Measurements from ENCODE around the gene GNB3. TPM values are rescaled to one million over a fixed set of nuclear protein-coding genes. Genes with fewer than 3 reads are reported as not detected.
"Not testable (repeated sequence)": the region's sequence is repeated elsewhere in the genome, so short reads cannot be mapped to it uniquely, and the experiment has no call there.

Gene GNB3
- total RNA-seq, 1 donor from 2014 or later = 5.2 TPM

GRCh38 chr12:6883252-6883651 is 42.5 kb downstream of the GNB3 start:
- no peak for TF ChIP-seq POLR2A (IDR thresholded peaks at IDR 0.05)
- no peak for TF ChIP-seq CTCF (IDR thresholded peaks at IDR 0.05)
- TF ChIP-seq POLR2AphosphoS5 (IDR thresholded peaks at IDR 0.05; ENCODE audit: insufficient read depth in 1 of 2, low read depth in 1 of 2) = no peak
- no peak overlapping the region for H3K4me3 ChIP-seq
- H3K27me3 ChIP-seq = no peaks in the 10 kb centered on the region
- no peak for DNase-seq (ENCODE audit: extremely low spot score in 2 of 2)
- H3K27ac ChIP-seq = no peak overlapping the region
- peaks cover 0 to 16% of the 10 kb centered on the region in 2 donors for H3K36me3 ChIP-seq
- intact Hi-C loops (cut with DNase I) = no loop called here
- H3K4me1 ChIP-seq = no peaks in the 10 kb centered on the region
- no peaks in the 10 kb centered on the region for H3K9me3 ChIP-seq

- H3K4me1 ChIP-seq = no peaks in the 10 kb centered on the region
- DNase-seq (ENCODE audit: extremely low spot score in 2 of 2) = no peak
- intact Hi-C loops (cut with DNase I) = no loop called here
- H3K27me3 ChIP-seq = no peaks in the 10 kb centered on the region
- no peak overlapping the region for H3K27ac ChIP-seq
- H3K36me3 ChIP-seq = peaks cover 0 to 16% of the 10 kb centered on the region in 2 donors
- H3K9me3 ChIP-seq = no peaks in the 10 kb centered on the region
- no peak for TF ChIP-seq POLR2AphosphoS5 (IDR thresholded peaks at IDR 0.05; ENCODE audit: insufficient read depth in 1 of 2, low read depth in 1 of 2)
- no peak for TF ChIP-seq CTCF (IDR thresholded peaks at IDR 0.05)
- no peak for TF ChIP-seq POLR2A (IDR thresholded peaks at IDR 0.05)
- H3K4me3 ChIP-seq = no peak overlapping the region
These were observed 43.0 kb downstream of the GNB3 start for GRCh38 chr12:6883683-6884082.

- H3K4me1 ChIP-seq = no peaks in the 10 kb centered on the region
- H3K36me3 ChIP-seq = peaks cover 0 to 16% of the 10 kb centered on the region in 2 donors
- no peaks in the 10 kb centered on the region for H3K9me3 ChIP-seq
- H3K4me3 ChIP-seq = no peak overlapping the region
- DNase-seq (ENCODE audit: extremely low spot score in 2 of 2) = no peak
- no peak overlapping the region for H3K27ac ChIP-seq
- no peak for TF ChIP-seq CTCF (IDR thresholded peaks at IDR 0.05)
- TF ChIP-seq POLR2A (IDR thresholded peaks at IDR 0.05) = no peak
- no peak for TF ChIP-seq POLR2AphosphoS5 (IDR thresholded peaks at IDR 0.05; ENCODE audit: insufficient read depth in 1 of 2, low read depth in 1 of 2)
- intact Hi-C loops (cut with DNase I) = no loop called here
- no peaks in the 10 kb centered on the region for H3K27me3 ChIP-seq
These were observed 43.8 kb downstream of the GNB3 start for GRCh38 chr12:6884539-6884938.

GRCh38 chr12:6886206-6886999 is 45.7 kb downstream of the GNB3 start:
- H3K36me3 ChIP-seq = peaks cover 0 to 16% of the 10 kb centered on the region in 2 donors
- DNase-seq (ENCODE audit: extremely low spot score in 2 of 2); H3K4me1 ChIP-seq; H3K27me3 ChIP-seq; intact Hi-C loops (cut with DNase I); H3K27ac ChIP-seq; H3K9me3 ChIP-seq; H3K4me3 ChIP-seq: not testable (repeated sequence)

GRCh38 chr12:6887460-6887859 is 46.7 kb downstream of the GNB3 start:
- H3K9me3 ChIP-seq = no peaks in the 10 kb centered on the region
- no peak overlapping the region for H3K27ac ChIP-seq
- DNase-seq (ENCODE audit: extremely low spot score in 2 of 2) = no peak
- peaks cover 0 to 16% of the 10 kb centered on the region in 2 donors for H3K36me3 ChIP-seq
- no peak overlapping the region for H3K4me3 ChIP-seq
- intact Hi-C loops (cut with DNase I) = no loop called here
- H3K4me1 ChIP-seq = peaks cover 8% of the 10 kb centered on the region
- no peak for TF ChIP-seq CTCF (IDR thresholded peaks at IDR 0.05)
- TF ChIP-seq POLR2AphosphoS5 (IDR thresholded peaks at IDR 0.05; ENCODE audit: insufficient read depth in 1 of 2, low read depth in 1 of 2) = no peak
- TF ChIP-seq POLR2A (IDR thresholded peaks at IDR 0.05) = no peak
- no peaks in the 10 kb centered on the region for H3K27me3 ChIP-seq
